GM19099 (cell line): Measurements from ENCODE around the gene HMX2.

ENCODE experiments used
- POLR2A ChIP-seq: IDR thresholded peaks from 3 replicates; pipeline ENCODE4 v1.6.1; 2011; ENCODE audit warnings: low read depth; ENCODE audit not compliant: insufficient read length; ENCODE audit errors: extremely low read depth

HMX2 gene

DNA sequence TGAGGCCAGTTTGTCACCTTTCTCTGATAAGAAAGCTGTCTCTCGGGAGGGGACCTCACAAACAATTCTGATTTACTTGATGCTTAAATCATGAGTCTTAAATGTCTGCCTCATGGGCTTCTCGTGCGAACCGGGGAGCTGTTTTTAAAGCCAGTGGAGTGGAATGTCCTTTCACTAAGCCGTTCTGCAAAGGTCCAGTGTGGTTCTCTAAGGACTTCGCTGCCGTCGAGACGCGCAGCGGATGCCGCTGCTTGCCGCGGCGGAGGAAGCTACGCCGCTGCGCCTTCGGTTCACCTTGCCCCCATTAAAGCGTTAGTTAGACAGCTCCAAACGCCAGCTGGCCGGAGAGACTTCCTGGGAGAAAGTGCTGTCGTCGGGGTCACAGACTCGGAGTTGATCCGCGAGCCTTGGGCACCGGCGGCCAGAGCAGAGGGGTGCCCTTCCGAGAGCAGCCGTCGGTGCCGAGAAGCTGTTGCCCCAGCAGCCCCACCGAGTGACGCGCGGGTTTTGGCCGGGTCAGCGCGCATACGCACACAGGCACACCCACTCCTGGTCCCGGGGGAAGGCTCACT is 13.5 kb upstream of the HMX2 start:
- no peak for TF ChIP-seq POLR2A

- TF ChIP-seq POLR2A = no peak
Measured at GRCh38 chr10:123134915-123135414, 13.0 kb upstream of the HMX2 start.

- TF ChIP-seq POLR2A = no peak
Measured at GRCh38 chr10:123135415-123136141, 12.4 kb upstream of the HMX2 start, which contains the start of gene HMX3. TSS of gene HMX3 (plus strand) at chr10:123135970. CDS start at chr10:123136051, 81 bp downstream.

DNA sequence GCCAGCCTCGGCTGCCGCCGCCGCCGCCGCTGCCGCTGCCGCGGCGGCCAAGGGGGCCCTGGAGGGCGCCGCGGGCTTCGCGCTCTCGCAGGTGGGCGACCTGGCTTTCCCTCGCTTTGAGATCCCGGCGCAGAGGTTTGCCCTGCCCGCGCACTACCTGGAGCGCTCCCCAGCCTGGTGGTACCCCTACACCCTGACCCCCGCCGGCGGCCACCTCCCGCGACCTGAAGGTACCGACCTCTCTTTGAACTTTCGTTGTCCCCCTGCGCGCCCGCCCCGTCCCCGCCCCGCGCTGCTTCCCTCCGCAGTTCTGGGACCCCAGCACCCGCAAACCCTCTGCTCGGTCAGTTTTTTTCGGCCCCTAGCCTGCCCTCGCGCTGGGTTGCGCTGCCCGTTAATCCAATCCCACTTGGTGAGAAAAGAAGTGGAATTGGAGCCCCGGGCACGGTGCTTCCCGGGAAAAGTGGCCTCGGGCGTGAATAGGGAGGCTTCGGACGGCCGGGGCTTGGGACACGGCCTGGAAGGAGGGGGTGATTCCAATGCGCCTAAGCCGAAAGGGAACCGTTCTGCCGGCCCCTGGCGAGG is 11.6 kb upstream of the HMX2 start:
- TF ChIP-seq POLR2A = no peak

DNA sequence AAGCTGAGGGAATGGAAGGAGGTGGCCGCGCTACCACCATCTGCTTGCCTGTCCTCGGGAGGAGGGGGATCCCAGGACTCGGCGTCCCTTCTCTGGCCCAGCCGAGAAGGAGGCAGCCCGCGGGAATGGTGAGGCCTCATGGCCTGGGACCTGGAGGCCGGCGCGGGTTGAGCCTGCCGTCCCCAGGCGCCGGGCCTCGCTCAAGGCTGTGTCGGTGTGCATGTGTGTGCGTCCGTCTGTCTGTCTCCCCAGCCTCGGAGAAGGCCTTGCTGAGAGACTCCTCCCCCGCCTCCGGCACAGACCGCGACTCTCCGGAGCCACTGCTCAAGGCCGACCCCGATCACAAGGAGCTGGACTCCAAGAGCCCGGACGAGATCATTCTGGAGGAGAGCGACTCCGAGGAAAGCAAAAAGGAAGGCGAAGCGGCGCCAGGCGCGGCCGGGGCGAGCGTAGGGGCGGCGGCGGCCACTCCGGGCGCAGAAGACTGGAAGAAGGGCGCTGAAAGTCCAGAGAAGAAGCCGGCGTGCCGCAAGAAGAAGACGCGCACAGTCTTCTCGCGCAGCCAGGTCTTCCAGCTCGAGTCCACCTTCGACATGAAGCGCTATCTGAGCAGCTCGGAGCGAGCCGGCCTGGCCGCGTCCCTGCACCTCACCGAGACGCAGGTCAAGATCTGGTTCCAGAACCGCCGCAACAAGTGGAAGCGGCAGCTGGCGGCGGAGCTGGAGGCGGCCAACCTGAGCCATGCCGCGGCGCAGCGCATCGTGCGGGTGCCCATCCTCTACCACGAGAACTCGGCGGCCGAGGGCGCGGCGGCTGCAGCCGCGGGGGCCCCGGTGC is 10.9 kb upstream of the HMX2 start:
- TF ChIP-seq POLR2A = no peak

- no peak for TF ChIP-seq POLR2A
Measured at GRCh38 chr10:123139165-123139520, 8.8 kb upstream of the HMX2 start.

DNA sequence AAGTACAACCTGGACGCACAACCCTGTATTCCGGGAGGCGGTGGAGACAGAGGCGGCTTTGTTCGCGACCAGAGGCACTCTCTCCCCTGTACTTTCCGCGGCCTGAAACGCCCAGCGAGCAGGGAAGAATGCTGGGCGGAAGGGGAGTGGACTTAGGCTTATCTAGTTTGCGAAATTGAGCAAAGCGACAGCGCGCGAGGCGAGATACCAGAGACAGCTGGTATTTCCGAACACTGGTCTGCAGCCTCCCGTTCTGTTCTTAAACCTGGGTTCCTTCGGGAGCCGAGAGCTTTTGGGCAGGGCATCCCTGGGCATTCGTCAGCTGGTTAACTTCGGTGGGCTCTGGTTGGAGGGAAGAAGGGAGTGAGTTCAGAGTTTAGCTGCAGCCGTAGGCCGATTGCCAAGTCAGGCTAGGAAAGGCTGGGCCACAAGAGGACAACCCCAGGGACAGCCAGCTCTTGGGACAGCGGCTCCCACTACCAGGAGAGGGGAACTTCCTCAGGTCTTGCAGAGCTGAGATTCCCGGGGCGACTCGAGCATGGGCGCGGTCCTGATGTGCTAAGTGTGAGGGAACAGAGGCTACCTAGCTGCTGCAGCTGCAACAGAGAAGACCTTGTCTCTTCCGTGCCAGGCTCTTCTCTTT is 8.3 kb upstream of the HMX2 start:
- TF ChIP-seq POLR2A = no peak

DNA sequence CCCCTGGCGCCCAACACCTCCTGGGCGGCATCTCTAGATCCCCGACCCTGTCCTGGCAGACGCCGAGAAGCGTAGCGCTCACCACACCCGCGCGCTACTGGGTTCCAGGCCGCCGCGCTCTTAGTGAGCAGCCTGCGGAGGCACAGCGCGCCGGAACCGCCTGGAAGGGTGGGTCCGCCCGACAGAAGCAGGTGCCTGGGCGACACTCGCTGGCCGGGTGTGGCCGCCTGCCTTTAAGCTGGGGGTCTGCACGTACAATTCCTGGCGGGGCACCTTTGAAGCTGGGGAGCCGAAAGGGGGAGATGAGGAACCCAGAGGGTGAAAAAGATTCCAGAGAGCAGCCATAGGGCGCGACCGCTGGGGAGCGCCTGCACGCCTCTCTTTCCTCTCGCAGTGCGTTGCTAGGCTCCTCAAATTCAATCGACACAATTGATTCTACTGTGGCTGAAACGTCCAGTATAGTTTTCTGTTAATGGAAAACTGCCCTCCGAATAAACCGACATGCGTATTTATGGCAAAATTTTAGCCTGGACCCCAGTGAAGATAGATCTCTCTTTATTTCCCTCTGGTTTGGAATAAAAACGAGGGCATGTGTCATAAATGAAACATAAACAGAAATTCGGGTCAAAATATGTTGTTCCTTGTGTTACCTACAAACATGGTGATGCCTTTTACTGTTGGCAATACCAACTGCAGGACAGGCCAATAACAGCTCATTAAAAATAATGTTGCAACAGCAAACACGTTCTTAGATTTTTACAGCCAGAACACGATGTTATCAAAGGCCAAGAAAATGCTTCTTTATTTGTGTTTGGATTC is 7.6 kb upstream of the HMX2 start:
- TF ChIP-seq POLR2A = no peak

GRCh38 chr10:123140983-123141390 is 6.9 kb upstream of the HMX2 start:
- no peak for TF ChIP-seq POLR2A

GRCh38 chr10:123141791-123142700 is 5.9 kb upstream of the HMX2 start:
- no peak for TF ChIP-seq POLR2A

GRCh38 chr10:123142701-123143161 is 5.2 kb upstream of the HMX2 start:
- no peak for TF ChIP-seq POLR2A

DNA sequence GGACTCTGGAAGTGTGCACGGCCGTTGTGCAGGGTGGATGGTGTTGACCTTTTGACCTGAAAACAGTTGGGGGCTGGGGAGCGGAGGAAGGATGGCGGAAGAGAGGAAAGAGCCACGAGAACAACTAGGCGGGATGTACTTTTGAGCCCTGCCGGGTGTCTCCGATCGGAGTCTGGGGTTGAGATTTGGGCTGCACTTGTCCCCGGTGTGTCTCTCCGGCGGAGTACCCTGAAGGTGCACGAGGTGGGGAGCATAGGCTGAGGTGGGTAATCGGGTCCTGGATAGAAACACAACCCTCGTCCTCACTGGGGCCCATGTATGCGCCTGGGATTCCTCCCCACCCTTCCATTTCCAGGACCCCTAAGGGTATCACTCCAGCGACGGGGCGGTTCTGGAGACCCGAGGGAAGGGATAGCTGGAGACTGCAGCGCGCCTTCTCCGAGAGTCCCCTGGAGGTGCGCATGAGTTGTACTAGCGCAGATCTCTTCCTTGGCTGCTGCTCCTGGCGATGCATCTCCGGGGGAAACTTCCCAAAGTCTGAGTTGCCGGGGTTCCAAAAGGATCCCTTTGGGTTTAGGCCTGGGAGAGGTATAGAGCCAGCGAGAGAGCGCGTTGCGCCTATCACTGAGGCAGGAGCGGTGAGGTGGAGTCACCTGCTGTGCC is 4.6 kb upstream of the HMX2 start:
- TF ChIP-seq POLR2A = no peak

DNA sequence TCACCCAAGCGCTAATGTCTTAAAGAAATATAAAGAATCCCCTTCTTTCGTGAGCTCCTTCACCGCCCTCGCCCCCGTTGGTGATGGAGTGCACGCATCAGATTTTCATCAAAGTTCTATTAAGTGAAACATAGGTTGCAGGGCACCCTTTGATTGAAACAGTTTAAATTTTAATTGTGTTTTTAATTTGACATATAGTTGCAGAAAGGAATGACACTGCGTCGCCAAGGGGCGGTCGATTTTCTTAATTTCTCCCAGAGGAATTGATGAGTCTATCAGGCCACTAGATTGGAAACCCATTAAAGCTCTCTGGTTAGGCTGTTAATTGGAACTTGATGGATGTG is 4.1 kb upstream of the HMX2 start:
- no peak for TF ChIP-seq POLR2A
